D341Med (cell line): ENCODE data around the gene B9D1.

Experiments
- DNase-seq: peaks from one replicate; pipeline ENCODE4 v3.0.0; 2012; ENCODE audit warnings: low spot score

The B9D1 gene

GRCh38 chr17:19362277-19363113 is at the start of gene B9D1:
TSS of gene B9D1 (minus strand) at chr17:19362723. CDS start at chr17:19362569, 154 bp downstream.
- peak; percentile 94 for DNase-seq

- DNase-seq: peak; percentile 31
Measured at GRCh38 chr17:19411631-19412030, 49.1 kb upstream of the B9D1 start.

- no peak for DNase-seq
Measured at GRCh38 chr17:19410875-19411620, 48.5 kb upstream of the B9D1 start, which contains the start of gene RNF112. TSS of gene RNF112 (plus strand) at chr17:19411232. CDS start at chr17:19411409, 177 bp downstream.

GRCh38 chr17:19410091-19410490 is 47.6 kb upstream of the B9D1 start:
- DNase-seq: no peak

- DNase-seq: no peak
Measured at GRCh38 chr17:19409509-19409908, 47.0 kb upstream of the B9D1 start.

- no peak for DNase-seq
Measured at GRCh38 chr17:19409066-19409465, 46.5 kb upstream of the B9D1 start.

- DNase-seq: no peak
Measured at GRCh38 chr17:19408346-19408710, 45.8 kb upstream of the B9D1 start.

GRCh38 chr17:19407601-19408345 is 45.2 kb upstream of the B9D1 start:
- DNase-seq: no peak

GRCh38 chr17:19405114-19405513 is 42.6 kb upstream of the B9D1 start:
- DNase-seq: no peak

GRCh38 chr17:19404264-19404663 is 41.7 kb upstream of the B9D1 start:
- DNase-seq: no peak

GRCh38 chr17:19403021-19403420 is 40.5 kb upstream of the B9D1 start:
- DNase-seq: no peak

- no peak for DNase-seq
Measured at GRCh38 chr17:19402171-19402570, 39.6 kb upstream of the B9D1 start.

- DNase-seq: no peak
Measured at GRCh38 chr17:19401321-19402010, 38.9 kb upstream of the B9D1 start.

- DNase-seq: no peak
Measured at GRCh38 chr17:19399750-19400450, 37.4 kb upstream of the B9D1 start.

GRCh38 chr17:19398301-19399181 is 36.0 kb upstream of the B9D1 start:
- DNase-seq: no peak

GRCh38 chr17:19397556-19398041 is 35.1 kb upstream of the B9D1 start:
- no peak for DNase-seq

- DNase-seq: no peak
Measured at GRCh38 chr17:19392303-19392702, 29.8 kb upstream of the B9D1 start.

- DNase-seq: no peak
Measured at GRCh38 chr17:19391432-19391831, 28.9 kb upstream of the B9D1 start.

- DNase-seq: no peak
Measured at GRCh38 chr17:19390951-19391350, 28.4 kb upstream of the B9D1 start.
